ENCODE data around the gene ARL15.

DNA sequence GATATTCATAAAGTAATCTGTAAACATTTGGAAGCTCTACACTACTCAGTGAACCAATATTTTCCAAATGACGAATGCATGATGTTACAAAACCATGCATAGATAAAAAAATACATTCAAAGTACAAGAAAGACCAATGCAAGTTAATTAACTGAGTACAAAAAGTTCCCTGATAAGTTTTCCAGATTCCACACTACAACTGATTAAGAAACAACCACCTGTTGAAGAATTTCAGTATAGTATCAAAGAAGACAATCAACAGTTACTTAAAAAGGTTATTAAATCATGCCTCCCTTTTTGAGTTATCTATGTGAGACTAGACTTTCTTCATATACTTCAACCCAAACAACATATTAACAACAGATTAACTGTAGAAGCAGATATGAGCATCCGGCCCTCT is 192.4 kb downstream of the ARL15 start:
- TF ChIP-seq, protein P1, sequence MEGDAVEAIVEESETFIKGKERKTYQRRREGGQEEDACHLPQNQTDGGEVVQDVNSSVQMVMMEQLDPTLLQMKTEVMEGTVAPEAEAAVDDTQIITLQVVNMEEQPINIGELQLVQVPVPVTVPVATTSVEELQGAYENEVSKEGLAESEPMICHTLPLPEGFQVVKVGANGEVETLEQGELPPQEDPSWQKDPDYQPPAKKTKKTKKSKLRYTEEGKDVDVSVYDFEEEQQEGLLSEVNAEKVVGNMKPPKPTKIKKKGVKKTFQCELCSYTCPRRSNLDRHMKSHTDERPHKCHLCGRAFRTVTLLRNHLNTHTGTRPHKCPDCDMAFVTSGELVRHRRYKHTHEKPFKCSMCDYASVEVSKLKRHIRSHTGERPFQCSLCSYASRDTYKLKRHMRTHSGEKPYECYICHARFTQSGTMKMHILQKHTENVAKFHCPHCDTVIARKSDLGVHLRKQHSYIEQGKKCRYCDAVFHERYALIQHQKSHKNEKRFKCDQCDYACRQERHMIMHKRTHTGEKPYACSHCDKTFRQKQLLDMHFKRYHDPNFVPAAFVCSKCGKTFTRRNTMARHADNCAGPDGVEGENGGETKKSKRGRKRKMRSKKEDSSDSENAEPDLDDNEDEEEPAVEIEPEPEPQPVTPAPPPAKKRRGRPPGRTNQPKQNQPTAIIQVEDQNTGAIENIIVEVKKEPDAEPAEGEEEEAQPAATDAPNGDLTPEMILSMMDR (IDR thresholded peaks at IDR 0.05) = no peak
- no peak for TF ChIP-seq POLR2A (IDR thresholded peaks at IDR 0.05)

Measured in vagina (tissue), 2 donors.